HepG2 (cell line): ENCODE measurements around the gene SOX12. TPM values are rescaled to one million over a fixed set of nuclear protein-coding genes. Genes with fewer than 3 reads are reported as not detected.

ENCODE experiments used
- ATAC-seq: fragments of 200-7000 bp; cut with Tn5 transposase; 3 replicates; pipeline ENCODE4 v1.9.1; 2020; ENCODE audit warnings: mild to moderate bottlenecking, moderate library complexity
- BruUV-seq: library from RNA; stranded (reverse); fragments of 400-500 nt; replicated peaks from 2 replicates; lab custom pipeline; 2021; lab: Mats Ljungman, UMichigan
- CTCF ChIA-PET: fragments of 300-600 bp; formaldehyde crosslinking; extraction: SDS; loops from one replicate; lab custom pipeline; 2021; ENCODE audit warnings: low total read pairs, inconsistent platforms, low intra/inter-chr PET ratio; lab: Yijun Ruan, JAX
- POLR2A ChIA-PET: fragments of 350-600 bp; sonication (Branson Sonifier 250); formaldehyde crosslinking; loops from one replicate; lab custom pipeline; 2020; ENCODE audit warnings: antibody characterized with exemption, inconsistent platforms; lab: Yijun Ruan, JAX
- DNase-seq: peaks from one replicate; pipeline ENCODE4 v3.0.0-alpha.2; 2015; ENCODE audit warnings: low spot score
- FAIRE-seq: peaks from 3 replicates; lab custom pipeline; 2011; peaks lifted over from hg19 to GRCh38; lab: Jason Lieb, UNC
- H2AFZ ChIP-seq: one replicate; pipeline ENCODE4 v1.6.1; 2011; ENCODE audit warnings: low read length, inconsistent platforms
- H3K27ac ChIP-seq: fragments of 300-600 bp; 3 replicates; pipeline ENCODE4 v1.8.0; 2011; ENCODE audit warnings: mixed run types, mild to moderate bottlenecking, mixed read lengths, low read length, inconsistent platforms; ENCODE audit not compliant: insufficient read depth; ENCODE audit errors: extremely low read length
- H3K27me3 ChIP-seq, 2 experiments: fragments of 200-600 bp in 1 of 2; 2 replicates in 1 of 2; 3 replicates in 1 of 2; pipeline versions ENCODE4 v1.6.0 to v1.8.0; 2011; ENCODE audit warnings: low read length in 2 of 2, mild to moderate bottlenecking in 2 of 2, moderate library complexity in 2 of 2, inconsistent platforms in 1 of 2; ENCODE audit not compliant: insufficient read depth in 2 of 2, control insufficient read depth in 1 of 2
- H3K36me3 ChIP-seq, 2 experiments: fragments of 200-600 bp in 1 of 2; replicated peaks in 1 of 2; 2 replicates in 1 of 2; 3 replicates in 1 of 2; pipeline versions ENCODE4 v1.5.1 to v1.8.0; 2011; ENCODE audit warnings: low read length in 2 of 2, inconsistent platforms in 1 of 2; ENCODE audit not compliant: insufficient read depth in 2 of 2, control insufficient read depth in 1 of 2
- H3K4me1 ChIP-seq: 2 replicates; pipeline ENCODE4 v1.5.1; 2012; ENCODE audit warnings: low read length, inconsistent platforms; ENCODE audit not compliant: insufficient read depth
- H3K4me2 ChIP-seq: 2 replicates; pipeline ENCODE4 v1.6.0; 2011; ENCODE audit warnings: low read depth, low read length, inconsistent platforms
- H3K4me3 ChIP-seq, 3 experiments: fragments of 200-600 bp in 1 of 3; sonication (generic), shearing (Covaris generic) in 1 of 3; replicated peaks in 1 of 3; 2 replicates each; pipeline ENCODE4 v1.5.1; 2011 to 2016; ENCODE audit warnings: low read length in 3 of 3, inconsistent platforms in 2 of 3, low read depth in 2 of 3, mild to moderate bottlenecking in 2 of 3, control low read depth in 1 of 3, mixed read lengths in 1 of 3; ENCODE audit not compliant: insufficient read depth in 1 of 3
- H3K79me2 ChIP-seq: one replicate; pipeline ENCODE4 v1.6.1; 2011; ENCODE audit warnings: low read length, inconsistent platforms; ENCODE audit not compliant: insufficient read depth
- H3K9ac ChIP-seq: 2 replicates; pipeline ENCODE4 v1.6.0; 2011; ENCODE audit warnings: mild to moderate bottlenecking, low read depth, low read length, inconsistent platforms; ENCODE audit not compliant: insufficient read depth
- H3K9me3 ChIP-seq: 2 replicates; pipeline ENCODE4 v1.5.1; 2012; ENCODE audit warnings: mild to moderate bottlenecking, low read length
- H4K20me1 ChIP-seq: 2 replicates; pipeline ENCODE4 v1.6.0; 2011; ENCODE audit warnings: inconsistent platforms, mild to moderate bottlenecking, low read length, moderate library complexity; ENCODE audit not compliant: insufficient read depth
- ESRRA ChIP-seq: sonication (generic); formaldehyde crosslinking; IDR thresholded peaks from 2 replicates; pipeline ENCODE4 v1.5.1; 2020; ENCODE audit warnings: mild to moderate bottlenecking, low read depth, missing genetic modification reagents
- HMG20B ChIP-seq: conservative IDR thresholded peaks from 2 replicates; pipeline ENCODE4 v1.6.1; 2016; ENCODE audit warnings: missing genetic modification reagents, missing compliant biosample characterization
- HNRNPK ChIP-seq: fragments of 200-400 bp; formaldehyde crosslinking; IDR thresholded peaks from 2 replicates; pipeline ENCODE4 v1.6.1; 2018; ENCODE audit warnings: low read length, low read depth, moderate library complexity, mild to moderate bottlenecking; ENCODE audit not compliant: poor library complexity, severe bottlenecking
- KAT7 ChIP-seq: IDR thresholded peaks from 2 replicates; pipeline ENCODE4 v1.6.1; 2018; ENCODE audit warnings: borderline replicate concordance, missing compliant biosample characterization
- MIER2 ChIP-seq: IDR thresholded peaks from 2 replicates; pipeline ENCODE4 v1.6.1; 2016; ENCODE audit warnings: missing biosample characterization, missing genetic modification reagents
- SALL2 ChIP-seq: sonication (generic); formaldehyde crosslinking; IDR thresholded peaks from 2 replicates; pipeline ENCODE4 v1.8.1; 2023; ENCODE audit warnings: mild to moderate bottlenecking, missing genetic modification reagents, inconsistent platforms
- ZFYVE20 ChIP-seq: sonication (generic); formaldehyde crosslinking; IDR thresholded peaks from 2 replicates; pipeline ENCODE4 v1.8.0; 2023; ENCODE audit warnings: low read depth, mild to moderate bottlenecking, moderate library complexity, missing genetic modification reagents, borderline replicate concordance
- ZNF230 ChIP-seq: sonication (generic); formaldehyde crosslinking; IDR thresholded peaks from 2 replicates; pipeline ENCODE4 v1.4.0; 2020; ENCODE audit warnings: mild to moderate bottlenecking, missing genetic modification reagents
- ZNF333 ChIP-seq: sonication (generic); formaldehyde crosslinking; IDR thresholded peaks from 2 replicates; pipeline ENCODE4 v1.4.0; 2020; ENCODE audit warnings: mild to moderate bottlenecking, missing genetic modification reagents, borderline replicate concordance
- ZNF616 ChIP-seq: sonication (generic); formaldehyde crosslinking; IDR thresholded peaks from 2 replicates; pipeline ENCODE4 v1.5.0; 2020; ENCODE audit warnings: low read depth, mild to moderate bottlenecking, missing genetic modification reagents
- WGBS: methylation state at CpG from one replicate; pipeline ENCODE4 v1.1.6; 2017; ENCODE audit warnings: low lambda C conversion rate; 5-methylcytosine and 5-hydroxymethylcytosine counted together
- in situ Hi-C: cut with HindIII; loops from 2 replicates; pipeline ENCODE4 v1.10.0; 2017; ENCODE audit warnings: low pct_unique_long_range_greater_than_20kb; ENCODE audit not compliant: extremely low pct_ligation_motif_present
- intact Hi-C: fragments of 100-400 bp; cut with micrococcal nuclease; formaldehyde crosslinking; loops from one replicate; pipeline ENCODE4 v1.10.0; 2022; ENCODE audit not compliant: unreplicated experiment
- polyA plus RNA-seq, 8 experiments: library from polyadenylated mRNA; depleted of rRNA in 3 of 8; stranded (reverse) in 7 of 8; unstranded in 1 of 8; fragments of >200 nt; fragmentation: Illumina TruSeq in 4 of 8; extraction: Trizol in 4 of 8; gene quantifications; 2 replicates each; pipeline versions ENCODE4 v1.2.1 to v1.2.3, GENCODE V29; 2011 to 2016; ENCODE audit warnings: low read depth in 4 of 8, missing spikeins in 1 of 8, mixed read lengths in 1 of 8; ENCODE audit not compliant: insufficient read depth in 1 of 8
- total RNA-seq, 5 experiments: library from RNA; depleted of rRNA; stranded (reverse); fragments of >200 nt; fragmentation: Illumina TruSeq; extraction: Trizol; gene quantifications; 2 replicates each; pipeline ENCODE4 v1.2.3, GENCODE V29; 2016; ENCODE audit warnings: low read depth in 1 of 5
- TF ChIP-seq, protein P1 (sequence below): sonication (generic); formaldehyde crosslinking; IDR thresholded peaks from 2 replicates; pipeline ENCODE4 v1.4.0; 2020; ENCODE audit warnings: missing genetic modification reagents; ENCODE audit errors: not compliant biosample characterization
- TF ChIP-seq, protein P2 (sequence below): sonication (generic); formaldehyde crosslinking; IDR thresholded peaks from 2 replicates; pipeline ENCODE4 v1.5.1; 2020; ENCODE audit warnings: mild to moderate bottlenecking, missing genetic modification reagents, borderline replicate concordance
- TF ChIP-seq, protein P3 (sequence below): sonication (generic); formaldehyde crosslinking; IDR thresholded peaks from 2 replicates; pipeline ENCODE4 v1.4.0; 2020; ENCODE audit warnings: missing genetic modification reagents, borderline replicate concordance
- TF ChIP-seq, protein P4 (sequence below): IDR thresholded peaks from 2 replicates; pipeline ENCODE4 v1.6.1; 2018; ENCODE audit warnings: missing genetic modification reagents, mild to moderate bottlenecking, missing compliant biosample characterization

The SOX12 gene
- total and polyA plus RNA-seq, 2 of the 13 experiments (the other 11 are each of a cell fraction or from before 2014, with no cell fraction given) = 10.0 to 18.7 TPM

DNA sequence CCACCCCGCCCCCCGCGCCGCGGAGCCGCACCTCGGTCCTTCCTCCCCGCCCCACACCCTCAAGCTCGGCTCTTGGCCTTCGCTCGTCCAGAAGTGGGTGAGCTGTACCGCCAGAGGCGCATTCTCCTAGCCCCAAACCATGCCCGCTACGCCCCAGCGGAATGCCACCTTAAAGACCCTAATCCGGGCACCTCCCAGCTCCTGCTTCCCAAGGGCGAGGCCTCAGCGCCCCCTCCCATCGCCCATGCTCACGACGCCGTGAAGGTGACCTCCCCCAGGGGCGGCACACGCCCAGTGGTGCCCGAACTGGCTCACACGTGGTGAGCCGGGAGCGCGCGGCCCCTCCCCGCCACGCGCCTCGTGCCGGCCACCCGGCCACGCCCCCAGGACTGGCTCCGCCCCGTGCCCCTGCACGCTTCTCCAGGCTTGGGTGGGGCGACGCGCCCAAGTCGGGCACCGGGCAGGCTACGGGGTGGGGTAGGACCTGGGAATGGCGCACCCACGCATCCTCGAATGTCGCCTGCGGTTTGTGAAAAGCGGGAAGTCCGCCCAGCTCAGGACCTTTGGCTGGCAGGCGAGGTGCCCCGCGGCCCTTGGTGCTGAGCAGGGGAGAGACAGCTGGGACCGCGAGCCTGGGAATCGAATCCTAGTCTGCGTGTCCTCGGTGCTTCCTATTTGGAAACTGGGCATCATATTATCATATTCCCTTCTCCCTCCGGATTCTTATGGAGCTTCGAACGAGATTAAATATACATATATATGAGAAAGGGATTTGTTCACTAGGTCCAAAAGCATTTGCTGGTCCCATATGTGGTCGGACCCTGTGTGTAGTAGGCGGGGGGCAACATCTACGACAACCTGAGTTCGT, 941 bp upstream of the SOX12 start:
- Histone ChIP-seq H3K4me3 (peak overlapping the region; percentile 70 to 96 (median 84)), H3K9me3 (no peaks in the 10 kb centered on the region), H3K27ac (peak overlapping the region; percentile 87), H3K36me3 (peaks cover 4 to 9% of the 10 kb centered on the region in 2 experiments; a peak in 2 of 5 replicates), H2AFZ (peak overlapping the region; percentile 32), H3K4me2 (peak overlapping the region; percentile 97), H3K27me3 (no peaks in the 10 kb centered on the region; a peak in 1 of 5 replicates), H4K20me1 (peaks cover 21% of the 10 kb centered on the region), H3K9ac (peak overlapping the region; percentile 78), H3K4me1 (peaks cover 31% of the 10 kb centered on the region), H3K79me2 (peaks cover 29% of the 10 kb centered on the region)
- in situ Hi-C loops = no loop called here
- ChIA-PET CTCF (interaction anchor here (1.6 kb wide), 1 partner anchor 57 kb away, joined by 5 read pairs; no protein-coding TSS in a partner anchor), POLR2A (interaction anchor here (0.6 to 5.6 kb wide), 16 partner anchors 9 to 186 kb away, joined by 3 to 107 read pairs (median 4); partner anchors contain the start of genes NRSN2, TRIB3 and ZCCHC3)
- DNase-seq = peak; percentile 89
- intact Hi-C loops = no loop called here
- TSS peak; percentile 95 for BruUV-seq
- FAIRE-seq = peak; percentile 61
- ATAC-seq = peak; percentile 73
- WGBS = under 1% methylated on average over 66 of the region's 69 CpGs
- TF ChIP-seq KAT7 (no peak; the same call in 1 of the 2 replicates), ZNF230 (CRISPR knock-in tag) (peak; percentile 99), HNRNPK (peak; percentile 94), ZNF333 (CRISPR knock-in tag) (peak; percentile 99; the same call in 1 of the 2 replicates), ZNF616 (CRISPR knock-in tag) (peak; percentile 97), HMG20B (CRISPR knock-in tag) (peak; percentile 48; the same call in 1 of the 2 replicates), ZFYVE20 (CRISPR knock-in tag) (peak; percentile 96), MIER2 (CRISPR knock-in tag) (no peak; the same call in 1 of the 2 replicates), ESRRA (peak; percentile 99), SALL2 (CRISPR knock-in tag) (peak; percentile 99)
- TF ChIP-seq, protein P1, sequence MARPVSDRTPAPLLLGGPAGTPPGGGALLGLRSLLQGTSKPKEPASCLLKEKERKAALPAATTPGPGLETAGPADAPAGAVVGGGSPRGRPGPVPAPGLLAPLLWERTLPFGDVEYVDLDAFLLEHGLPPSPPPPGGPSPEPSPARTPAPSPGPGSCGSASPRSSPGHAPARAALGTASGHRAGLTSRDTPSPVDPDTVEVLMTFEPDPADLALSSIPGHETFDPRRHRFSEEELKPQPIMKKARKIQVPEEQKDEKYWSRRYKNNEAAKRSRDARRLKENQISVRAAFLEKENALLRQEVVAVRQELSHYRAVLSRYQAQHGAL (CRISPR knock-in tag) = peak; percentile 98
- TF ChIP-seq, protein P2, sequence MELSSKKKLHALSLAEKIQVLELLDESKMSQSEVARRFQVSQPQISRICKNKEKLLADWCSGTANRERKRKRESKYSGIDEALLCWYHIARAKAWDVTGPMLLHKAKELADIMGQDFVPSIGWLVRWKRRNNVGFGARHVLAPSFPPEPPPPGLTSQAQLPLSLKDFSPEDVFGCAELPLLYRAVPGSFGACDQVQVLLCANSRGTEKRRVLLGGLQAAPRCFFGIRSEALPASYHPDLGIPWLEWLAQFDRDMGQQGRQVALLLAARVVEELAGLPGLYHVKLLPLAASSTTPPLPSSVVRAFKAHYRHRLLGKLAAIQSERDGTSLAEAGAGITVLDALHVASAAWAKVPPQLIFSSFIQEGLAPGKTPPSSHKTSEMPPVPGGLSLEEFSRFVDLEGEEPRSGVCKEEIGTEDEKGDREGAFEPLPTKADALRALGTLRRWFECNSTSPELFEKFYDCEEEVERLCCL = peak; percentile 62; the same call in 1 of the 2 replicates
- TF ChIP-seq, protein P3, sequence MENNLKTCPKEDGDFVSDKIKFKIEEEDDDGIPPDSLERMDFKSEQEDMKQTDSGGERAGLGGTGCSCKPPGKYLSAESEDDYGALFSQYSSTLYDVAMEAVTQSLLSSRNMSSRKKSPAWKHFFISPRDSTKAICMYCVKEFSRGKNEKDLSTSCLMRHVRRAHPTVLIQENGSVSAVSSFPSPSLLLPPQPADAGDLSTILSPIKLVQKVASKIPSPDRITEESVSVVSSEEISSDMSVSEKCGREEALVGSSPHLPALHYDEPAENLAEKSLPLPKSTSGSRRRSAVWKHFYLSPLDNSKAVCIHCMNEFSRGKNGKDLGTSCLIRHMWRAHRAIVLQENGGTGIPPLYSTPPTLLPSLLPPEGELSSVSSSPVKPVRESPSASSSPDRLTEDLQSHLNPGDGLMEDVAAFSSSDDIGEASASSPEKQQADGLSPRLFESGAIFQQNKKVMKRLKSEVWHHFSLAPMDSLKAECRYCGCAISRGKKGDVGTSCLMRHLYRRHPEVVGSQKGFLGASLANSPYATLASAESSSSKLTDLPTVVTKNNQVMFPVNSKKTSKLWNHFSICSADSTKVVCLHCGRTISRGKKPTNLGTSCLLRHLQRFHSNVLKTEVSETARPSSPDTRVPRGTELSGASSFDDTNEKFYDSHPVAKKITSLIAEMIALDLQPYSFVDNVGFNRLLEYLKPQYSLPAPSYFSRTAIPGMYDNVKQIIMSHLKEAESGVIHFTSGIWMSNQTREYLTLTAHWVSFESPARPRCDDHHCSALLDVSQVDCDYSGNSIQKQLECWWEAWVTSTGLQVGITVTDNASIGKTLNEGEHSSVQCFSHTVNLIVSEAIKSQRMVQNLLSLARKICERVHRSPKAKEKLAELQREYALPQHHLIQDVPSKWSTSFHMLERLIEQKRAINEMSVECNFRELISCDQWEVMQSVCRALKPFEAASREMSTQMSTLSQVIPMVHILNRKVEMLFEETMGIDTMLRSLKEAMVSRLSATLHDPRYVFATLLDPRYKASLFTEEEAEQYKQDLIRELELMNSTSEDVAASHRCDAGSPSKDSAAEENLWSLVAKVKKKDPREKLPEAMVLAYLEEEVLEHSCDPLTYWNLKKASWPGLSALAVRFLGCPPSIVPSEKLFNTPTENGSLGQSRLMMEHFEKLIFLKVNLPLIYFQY (CRISPR knock-in tag) = peak; percentile 84; the same call in 1 of the 2 replicates
- TF ChIP-seq, protein P4, sequence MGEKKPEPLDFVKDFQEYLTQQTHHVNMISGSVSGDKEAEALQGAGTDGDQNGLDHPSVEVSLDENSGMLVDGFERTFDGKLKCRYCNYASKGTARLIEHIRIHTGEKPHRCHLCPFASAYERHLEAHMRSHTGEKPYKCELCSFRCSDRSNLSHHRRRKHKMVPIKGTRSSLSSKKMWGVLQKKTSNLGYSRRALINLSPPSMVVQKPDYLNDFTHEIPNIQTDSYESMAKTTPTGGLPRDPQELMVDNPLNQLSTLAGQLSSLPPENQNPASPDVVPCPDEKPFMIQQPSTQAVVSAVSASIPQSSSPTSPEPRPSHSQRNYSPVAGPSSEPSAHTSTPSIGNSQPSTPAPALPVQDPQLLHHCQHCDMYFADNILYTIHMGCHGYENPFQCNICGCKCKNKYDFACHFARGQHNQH = peak; percentile 90
